ENCODE data around the gene GPR153. TPM values are rescaled to one million over a fixed set of nuclear protein-coding genes. Genes with fewer than 3 reads are reported as not detected.

The GPR153 gene
- total and polyA plus RNA-seq, 2 of the 13 experiments (the other 11 are each of a cell fraction or from before 2014, with no cell fraction given), result 0.22 to 0.31 TPM

GRCh38 chr1:6205849-6206519 is 54.9 kb downstream of the GPR153 start, which contains the start of gene RNF207 (continued):
- TF ChIP-seq HMGXB3 (CRISPR knock-in tag; IDR thresholded peaks at IDR 0.05; ENCODE audit: borderline replicate concordance), result no peak
- peak; percentile 54; the same call in 1 of the 2 replicates for TF ChIP-seq ZNF543 (CRISPR knock-in tag; IDR thresholded peaks at IDR 0.05)
- no peak for TF ChIP-seq CENPT (CRISPR knock-in tag; IDR thresholded peaks at IDR 0.05; ENCODE audit: low read depth)
- TF ChIP-seq MTF2 (CRISPR knock-in tag; IDR thresholded peaks at IDR 0.05; ENCODE audit: borderline replicate concordance), result peak; percentile 78
- TF ChIP-seq NFKBIZ (CRISPR knock-in tag; IDR thresholded peaks at IDR 0.05), result 0 out of 2 replicates have a peak, but pooled peaks have one; percentile 48
- TF ChIP-seq NONO (IDR thresholded peaks at IDR 0.05), result no peak
- TF ChIP-seq NONO (CRISPR knock-in tag; conservative IDR thresholded peaks at IDR 0.05), result peak; percentile 62; the same call in 1 of the 2 replicates
- 0 out of 2 replicates have a peak, but pooled peaks have one; percentile 84 for TF ChIP-seq ZNF34 (CRISPR knock-in tag; IDR thresholded peaks at IDR 0.05; ENCODE audit: borderline replicate concordance)
- no peak for TF ChIP-seq JARID2 (CRISPR knock-in tag; IDR thresholded peaks at IDR 0.05; ENCODE audit: insufficient replicate concordance)
- peak; percentile 65; the same call in 1 of the 2 replicates for TF ChIP-seq MXD4 (CRISPR knock-in tag; IDR thresholded peaks at IDR 0.05)
- peak; percentile 29; the same call in 1 of the 2 replicates for TF ChIP-seq GATAD2A (CRISPR knock-in tag; IDR thresholded peaks at IDR 0.05)
- peak; percentile 83; the same call in 1 of the 2 replicates for TF ChIP-seq ZNF703 (CRISPR knock-in tag; IDR thresholded peaks at IDR 0.05; ENCODE audit: borderline replicate concordance)
- TF ChIP-seq TARDBP (CRISPR knock-in tag; IDR thresholded peaks at IDR 0.05), result peak; percentile 63; the same call in 1 of the 2 replicates
- no peak for TF ChIP-seq RAD51 (IDR thresholded peaks at IDR 0.05; ENCODE audit: borderline replicate concordance)
- TF ChIP-seq SOX13 (IDR thresholded peaks at IDR 0.05), result no peak
- TF ChIP-seq SOX13 (CRISPR knock-in tag; conservative IDR thresholded peaks at IDR 0.05 in 1 of 2, IDR thresholded peaks at IDR 0.05 in 1 of 2), result peak in 1 of 2 experiments; percentile 45; a peak in 2 of 4 replicates
- TF ChIP-seq ZNF264 (CRISPR knock-in tag; IDR thresholded peaks at IDR 0.05), result 0 out of 2 replicates have a peak, but pooled peaks have one; percentile 54
- peak; percentile 58; the same call in 1 of the 2 replicates for TF ChIP-seq SP4 (CRISPR knock-in tag; IDR thresholded peaks at IDR 0.05)
- peak; percentile 73 for TF ChIP-seq ZNF317 (CRISPR knock-in tag; IDR thresholded peaks at IDR 0.05)
- TF ChIP-seq FOXC1 (CRISPR knock-in tag; IDR thresholded peaks at IDR 0.05; ENCODE audit: borderline replicate concordance), result peak; percentile 91
- TF ChIP-seq TRIM22 (IDR thresholded peaks at IDR 0.05), result no peak
- TF ChIP-seq MLLT10 (CRISPR knock-in tag; IDR thresholded peaks at IDR 0.05), result no peak
- TF ChIP-seq ZNF614 (CRISPR knock-in tag; IDR thresholded peaks at IDR 0.05; ENCODE audit: borderline replicate concordance), result 0 out of 2 replicates have a peak, but pooled peaks have one; percentile 56

Measured in HepG2 (cell line).